HPDE6-E6E7 (cell line): ENCODE results near the gene PGP.
"Not testable (repeated sequence)": the region's sequence is repeated elsewhere in the genome, so short reads cannot be mapped to it uniquely, and the experiment has no call there.

ENCODE experiments used
- DNase-seq: peaks from one replicate; pipeline ENCODE4 v3.0.0; 2011; ENCODE audit warnings: missing footprints; ENCODE audit errors: extremely low spot score

Gene PGP, protein sequence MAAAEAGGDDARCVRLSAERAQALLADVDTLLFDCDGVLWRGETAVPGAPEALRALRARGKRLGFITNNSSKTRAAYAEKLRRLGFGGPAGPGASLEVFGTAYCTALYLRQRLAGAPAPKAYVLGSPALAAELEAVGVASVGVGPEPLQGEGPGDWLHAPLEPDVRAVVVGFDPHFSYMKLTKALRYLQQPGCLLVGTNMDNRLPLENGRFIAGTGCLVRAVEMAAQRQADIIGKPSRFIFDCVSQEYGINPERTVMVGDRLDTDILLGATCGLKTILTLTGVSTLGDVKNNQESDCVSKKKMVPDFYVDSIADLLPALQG

DNA sequence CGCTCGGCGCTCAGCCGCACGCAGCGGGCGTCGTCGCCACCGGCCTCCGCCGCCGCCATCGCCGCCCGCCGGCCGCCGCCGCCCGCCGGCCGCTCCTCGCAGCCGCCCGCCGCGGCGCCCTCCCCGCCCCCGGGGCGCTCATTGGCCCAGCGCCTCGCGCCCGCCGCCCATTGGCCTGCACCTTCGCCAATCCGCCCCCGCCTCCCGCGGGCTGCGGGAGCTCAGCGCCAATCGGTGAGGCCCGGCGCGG is at the start of gene PGP:
Gene PGP, minus strand, starts transcription at position 122 of the 250 bp plus-strand sequence. Its CDS starts 63 bp downstream, at position 59.
- DNase-seq: no peak

GRCh38 chr16:2263026-2263425 is 48.4 kb upstream of the PGP start:
- DNase-seq: not testable (repeated sequence)

DNA sequence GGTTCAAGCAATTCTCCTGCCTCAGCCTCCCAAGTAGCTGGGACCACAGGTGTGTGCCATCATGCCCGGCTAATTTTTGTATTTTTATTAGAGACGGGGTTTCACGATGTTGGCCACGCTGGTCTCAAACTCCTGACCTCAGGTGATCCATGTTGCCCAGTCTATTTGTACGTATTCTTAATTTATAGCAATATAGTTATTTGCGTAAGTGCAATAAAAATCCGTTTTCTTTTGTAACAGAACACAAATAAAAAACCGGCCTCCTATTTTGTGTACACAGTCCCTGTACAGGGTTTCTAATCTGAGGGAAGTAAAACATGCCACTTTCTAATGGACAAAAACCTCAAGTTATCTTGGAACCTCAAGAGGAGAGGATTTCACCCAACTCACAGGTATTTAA is 45.6 kb upstream of the PGP start:
- no peak for DNase-seq

- DNase-seq: not testable (repeated sequence)
Observed at GRCh38 chr16:2258530-2258929, 43.9 kb upstream of the PGP start.

DNA sequence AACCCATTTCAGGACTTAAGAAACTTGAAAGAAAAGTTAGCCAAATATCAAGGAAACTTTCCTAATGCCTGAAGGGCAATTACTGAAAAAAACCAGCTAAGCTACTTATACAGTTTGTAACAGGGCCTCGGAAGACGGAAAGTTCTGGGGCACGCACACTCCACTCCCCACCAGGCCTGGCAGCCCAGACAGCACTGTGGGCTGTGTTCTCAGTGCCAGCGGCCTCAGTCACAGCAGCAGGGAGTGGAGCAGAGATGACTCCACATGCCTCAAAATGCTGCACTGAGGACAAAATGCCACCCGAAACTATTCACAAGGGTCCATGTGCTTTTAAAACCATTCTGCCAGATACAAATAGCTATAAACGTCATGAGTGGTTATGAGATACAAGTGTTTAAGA is 43.1 kb upstream of the PGP start:
- DNase-seq: no peak

GRCh38 chr16:2256531-2257140 is 42.0 kb upstream of the PGP start:
- no peak for DNase-seq

DNA sequence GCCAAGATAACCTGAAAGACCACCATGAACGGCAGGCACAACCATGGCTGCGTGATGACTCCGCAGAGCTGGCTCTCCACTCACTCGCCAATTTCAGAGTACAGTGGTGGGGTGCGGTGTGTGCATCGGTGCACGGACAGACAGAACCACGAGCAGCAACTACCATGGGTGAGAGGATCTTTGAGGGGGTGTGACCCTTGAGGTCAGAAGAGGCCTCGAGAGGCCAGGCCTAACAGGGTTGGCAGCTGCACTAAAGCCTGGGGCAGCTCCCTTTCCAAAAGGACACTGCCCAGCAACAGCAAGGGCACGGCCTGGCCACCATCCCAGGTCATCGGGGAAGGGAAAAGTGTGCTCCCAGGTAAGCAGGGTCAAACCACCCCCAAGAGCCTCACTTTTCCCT is 38.7 kb upstream of the PGP start:
- no peak for DNase-seq

GRCh38 chr16:2252806-2253148 is 38.1 kb upstream of the PGP start:
- DNase-seq: no peak

DNA sequence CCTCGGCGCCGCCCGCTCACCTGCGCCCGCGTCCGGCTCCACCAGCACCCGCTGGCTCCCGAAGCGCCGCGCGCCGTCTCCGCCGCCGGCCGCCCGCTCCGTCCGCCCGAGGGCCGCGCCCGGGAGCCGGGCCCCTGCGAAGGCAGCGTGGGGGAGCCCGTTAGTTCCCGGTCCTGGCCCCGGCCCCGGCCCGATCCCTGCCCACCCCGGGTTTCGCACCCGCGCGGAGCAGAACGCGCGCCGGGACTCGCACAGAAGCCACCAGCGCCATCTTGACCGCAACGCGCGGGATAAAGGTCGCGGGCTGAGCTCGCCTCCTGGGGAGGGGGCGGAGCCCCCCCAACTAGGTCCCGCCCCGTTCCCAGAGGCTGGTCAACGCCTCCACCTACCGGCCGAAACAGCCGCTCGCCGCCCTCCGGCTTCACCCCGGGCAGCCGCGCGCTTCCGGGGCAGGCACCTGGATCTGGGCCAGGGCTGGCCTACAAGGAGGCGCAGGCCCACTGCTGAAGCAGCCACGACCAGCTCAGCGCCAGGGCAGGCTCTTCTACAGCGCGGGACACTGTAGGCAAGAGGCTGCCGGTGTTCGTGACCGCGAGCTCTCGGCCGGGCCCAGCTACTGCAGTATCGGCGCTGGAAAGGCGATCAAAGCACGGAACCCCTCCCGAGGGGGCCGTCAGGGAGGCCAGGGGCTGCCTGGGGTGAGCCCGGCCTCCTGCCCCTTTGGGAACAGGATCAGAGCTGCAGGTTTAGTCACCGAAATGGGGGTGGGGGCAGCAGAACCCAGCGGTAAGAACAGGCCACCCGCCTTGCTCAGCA is 36.9 kb upstream of the PGP start, which contains the start of gene ECI1:
Gene ECI1, minus strand, starts transcription at position 292 of the 816 bp plus-strand sequence. Its CDS starts 21 bp downstream, at position 271.
- peak; percentile 97 for DNase-seq

- DNase-seq: no peak
Observed at GRCh38 chr16:2250652-2251295, 36.1 kb upstream of the PGP start.

DNA sequence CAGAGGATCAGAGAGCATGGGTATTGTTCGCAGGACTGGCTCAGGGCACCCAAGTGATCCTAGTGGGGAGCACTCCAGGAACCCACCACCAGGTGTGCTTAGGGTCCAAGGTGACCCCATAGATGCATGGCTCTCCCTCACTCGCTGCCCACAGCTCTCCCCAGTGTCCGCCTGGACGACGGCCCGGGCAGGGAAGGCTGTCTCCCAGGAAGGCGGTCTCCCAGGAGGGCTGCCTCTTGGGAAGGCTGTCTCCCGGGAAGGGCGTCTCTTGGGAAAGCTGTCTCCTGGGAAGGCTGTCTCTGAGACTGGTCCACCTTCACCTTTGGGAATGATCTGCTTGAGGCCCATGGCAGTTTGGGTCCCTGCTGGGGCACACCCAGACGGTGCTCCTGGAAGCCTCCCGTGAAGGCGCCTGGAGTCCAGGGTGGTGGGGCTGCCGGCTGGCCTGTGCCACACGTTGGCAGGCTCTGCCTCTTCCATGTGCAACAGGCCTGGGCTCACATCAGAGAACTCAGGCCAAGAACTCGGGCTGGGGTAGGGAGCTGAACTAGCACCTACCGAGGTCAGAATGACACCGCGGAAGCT is 31.8 kb upstream of the PGP start:
- DNase-seq: no peak

DNA sequence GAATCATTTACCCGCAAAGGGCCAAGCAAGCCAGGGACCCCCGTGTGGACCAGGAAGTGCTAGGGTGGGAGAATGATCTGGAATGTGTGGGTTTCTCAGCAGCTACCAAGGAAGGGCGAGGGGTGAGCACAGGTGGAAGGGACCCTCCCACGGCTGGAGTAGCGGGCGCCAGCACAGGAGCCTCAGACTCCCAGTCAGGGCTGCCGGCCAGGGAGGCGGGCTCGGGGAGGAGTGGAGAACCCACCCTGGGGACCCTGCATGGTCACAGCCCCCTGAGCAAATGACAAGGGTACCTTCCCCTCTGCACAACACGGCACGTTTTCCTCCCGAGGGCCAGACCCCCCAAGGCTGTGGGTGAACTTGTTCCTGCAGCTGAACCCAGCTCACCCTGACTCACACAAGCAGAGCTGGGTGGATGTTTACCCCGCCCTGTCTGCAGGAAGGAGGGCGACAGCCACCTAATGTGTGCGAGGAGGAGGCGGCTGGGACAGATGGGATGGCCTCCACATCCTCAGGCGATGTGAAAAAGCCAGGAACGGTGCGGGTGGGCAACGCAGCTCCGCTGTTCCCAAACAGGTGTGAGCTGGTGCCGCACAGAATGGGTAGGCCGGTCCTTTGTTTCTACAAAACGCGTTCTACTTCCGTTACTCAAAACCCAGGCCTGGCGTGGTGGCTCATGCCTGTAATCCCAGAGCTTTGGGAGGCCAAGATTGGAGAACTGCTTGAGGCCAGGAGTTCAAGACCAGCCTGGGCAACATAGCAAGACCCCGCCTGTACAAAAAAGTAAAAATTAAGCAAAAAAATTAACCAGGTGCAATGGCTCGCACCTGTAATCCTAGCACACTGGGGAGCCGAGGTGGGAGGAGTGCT is 30.5 kb upstream of the PGP start:
- DNase-seq: no peak

GRCh38 chr16:2244301-2244700 is 29.7 kb upstream of the PGP start:
- DNase-seq: no peak

DNA sequence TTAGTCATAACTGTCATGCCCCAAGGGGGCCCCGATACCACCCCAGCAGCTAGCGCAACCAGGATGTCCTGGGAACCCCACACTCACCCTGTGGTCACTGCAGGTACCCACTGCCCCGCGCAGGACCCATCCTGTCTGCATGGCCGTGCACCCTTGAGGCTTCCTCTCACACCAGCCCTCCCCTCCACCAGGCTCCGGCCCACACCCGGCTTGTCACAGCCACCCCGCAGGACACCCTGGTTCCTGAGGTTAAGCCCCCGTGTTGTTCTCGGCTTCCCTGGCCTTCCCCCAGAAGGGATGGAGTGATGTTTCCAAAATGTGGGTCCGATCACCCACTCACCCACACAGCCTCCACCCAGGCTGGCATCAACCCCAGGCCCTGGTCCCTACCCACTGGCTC is 29.1 kb upstream of the PGP start:
- DNase-seq: no peak

- no peak for DNase-seq
Observed at GRCh38 chr16:2243031-2243528, 28.4 kb upstream of the PGP start.

- DNase-seq: no peak
Observed at GRCh38 chr16:2242598-2242997, 28.0 kb upstream of the PGP start.

DNA sequence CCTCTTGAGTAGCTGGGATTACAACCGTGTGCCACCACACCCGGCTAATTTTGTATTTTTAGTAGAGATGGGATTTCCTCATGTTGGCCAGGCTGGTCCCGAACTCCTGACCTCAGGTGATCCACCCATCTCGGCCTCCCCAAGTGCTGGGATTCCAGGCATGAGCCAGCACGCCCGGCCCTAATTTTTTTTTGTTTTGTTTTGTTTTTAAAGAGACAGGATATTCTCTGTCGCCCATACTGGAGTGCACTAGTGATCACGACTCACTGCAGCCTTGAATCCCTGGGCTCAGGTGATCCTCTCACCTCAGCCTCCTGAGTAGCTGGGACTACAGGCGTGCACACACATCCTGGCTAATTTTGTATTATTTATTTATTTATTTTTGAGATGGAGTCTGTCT is 25.7 kb upstream of the PGP start:
- not testable (repeated sequence) for DNase-seq

- no peak for DNase-seq
Observed at GRCh38 chr16:2238838-2239675, 24.4 kb upstream of the PGP start.

- DNase-seq: no peak
Observed at GRCh38 chr16:2238150-2238837, 23.7 kb upstream of the PGP start.
